PC-9 (cell line): ENCODE data around the gene QRFPR.
A peak's percentile ranks its signal among the peaks of the same experiment; 100 is the strongest.

Experiments used
- EZH2 ChIP-seq: fragments of 200-600 bp; sonication (generic); IDR thresholded peaks from 2 replicates; pipeline ENCODE4 v1.8.0; 2017; ENCODE audit warnings: antibody characterized with exemption, low read depth
- TF ChIP-seq, protein P1 (sequence below): fragments of 200-600 bp; sonication (generic); conservative IDR thresholded peaks from 2 replicates; pipeline ENCODE4 v1.6.1; 2017; ENCODE audit warnings: mixed run types, antibody characterized with exemption, mild to moderate bottlenecking, moderate library complexity

DNA sequence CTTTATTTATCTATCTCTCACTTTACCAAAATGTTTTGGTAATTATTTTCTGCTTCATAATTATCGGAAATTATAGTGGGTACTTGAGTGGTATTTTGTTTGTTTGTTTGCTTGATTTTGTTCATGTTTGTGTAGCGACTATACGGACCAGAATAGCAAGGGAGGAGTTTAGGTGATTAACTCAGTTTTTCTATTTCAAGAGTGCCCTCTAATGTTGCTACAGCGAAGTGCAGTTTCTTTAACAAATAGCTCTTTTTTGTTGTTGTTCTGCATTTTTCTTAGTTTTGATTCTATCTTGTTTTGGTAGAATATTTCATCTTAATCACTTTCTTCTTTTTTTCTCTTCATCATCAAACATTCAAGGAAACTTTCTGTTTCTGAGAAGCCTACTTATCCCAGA lies 40.8 kb upstream of the QRFPR start:
- TF ChIP-seq, protein P1, sequence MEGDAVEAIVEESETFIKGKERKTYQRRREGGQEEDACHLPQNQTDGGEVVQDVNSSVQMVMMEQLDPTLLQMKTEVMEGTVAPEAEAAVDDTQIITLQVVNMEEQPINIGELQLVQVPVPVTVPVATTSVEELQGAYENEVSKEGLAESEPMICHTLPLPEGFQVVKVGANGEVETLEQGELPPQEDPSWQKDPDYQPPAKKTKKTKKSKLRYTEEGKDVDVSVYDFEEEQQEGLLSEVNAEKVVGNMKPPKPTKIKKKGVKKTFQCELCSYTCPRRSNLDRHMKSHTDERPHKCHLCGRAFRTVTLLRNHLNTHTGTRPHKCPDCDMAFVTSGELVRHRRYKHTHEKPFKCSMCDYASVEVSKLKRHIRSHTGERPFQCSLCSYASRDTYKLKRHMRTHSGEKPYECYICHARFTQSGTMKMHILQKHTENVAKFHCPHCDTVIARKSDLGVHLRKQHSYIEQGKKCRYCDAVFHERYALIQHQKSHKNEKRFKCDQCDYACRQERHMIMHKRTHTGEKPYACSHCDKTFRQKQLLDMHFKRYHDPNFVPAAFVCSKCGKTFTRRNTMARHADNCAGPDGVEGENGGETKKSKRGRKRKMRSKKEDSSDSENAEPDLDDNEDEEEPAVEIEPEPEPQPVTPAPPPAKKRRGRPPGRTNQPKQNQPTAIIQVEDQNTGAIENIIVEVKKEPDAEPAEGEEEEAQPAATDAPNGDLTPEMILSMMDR, result peak; percentile 50; the same call in 1 of the 2 replicates
- TF ChIP-seq EZH2, result no peak
